Effector CD8-positive, alpha-beta T cell (primary cell): ENCODE results near the gene EID2.

ENCODE experiments used
- DNase-seq: peaks from one replicate; lab custom pipeline; 2025; lab: John Stamatoyannopoulos, UW

EID2 gene

GRCh38 chr19:39533791-39534190, 6.2 kb downstream of the EID2 start:
- no peak for DNase-seq

DNA sequence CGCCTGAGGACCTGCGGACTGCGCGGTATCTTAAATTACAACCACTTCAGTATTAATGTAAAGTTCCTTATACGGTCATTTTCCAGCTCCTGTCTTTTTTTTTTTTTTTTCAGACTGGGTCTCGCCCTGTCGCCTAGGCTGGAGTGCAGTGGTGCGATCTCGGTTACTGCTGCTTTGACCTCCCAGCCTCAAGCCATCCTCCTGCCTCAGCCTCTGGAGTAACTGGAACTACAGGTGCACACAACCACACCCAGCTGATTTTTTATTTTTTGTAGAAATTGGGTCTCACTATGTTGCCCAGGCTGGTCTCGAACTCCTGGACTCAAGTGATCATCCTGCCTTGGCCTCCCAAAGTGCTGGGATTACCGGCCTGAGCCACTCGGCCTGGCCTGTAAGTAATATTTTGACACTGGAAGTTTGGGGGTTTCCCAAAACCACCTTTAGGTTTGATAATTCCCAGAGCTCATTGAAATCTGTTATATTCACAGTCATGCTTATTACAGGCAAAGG, 6.9 kb downstream of the EID2 start:
- DNase-seq, result no peak

- peak; percentile 93 for DNase-seq
These were observed 7.5 kb downstream of the EID2 start, which contains the start of gene EID2B for GRCh38 chr19:39532233-39533002. TSS of gene EID2B (minus strand) at chr19:39532852. CDS start at chr19:39532802, 50 bp downstream.

- DNase-seq, result no peak
These were observed 8.1 kb downstream of the EID2 start for GRCh38 chr19:39531834-39532232.

DNA sequence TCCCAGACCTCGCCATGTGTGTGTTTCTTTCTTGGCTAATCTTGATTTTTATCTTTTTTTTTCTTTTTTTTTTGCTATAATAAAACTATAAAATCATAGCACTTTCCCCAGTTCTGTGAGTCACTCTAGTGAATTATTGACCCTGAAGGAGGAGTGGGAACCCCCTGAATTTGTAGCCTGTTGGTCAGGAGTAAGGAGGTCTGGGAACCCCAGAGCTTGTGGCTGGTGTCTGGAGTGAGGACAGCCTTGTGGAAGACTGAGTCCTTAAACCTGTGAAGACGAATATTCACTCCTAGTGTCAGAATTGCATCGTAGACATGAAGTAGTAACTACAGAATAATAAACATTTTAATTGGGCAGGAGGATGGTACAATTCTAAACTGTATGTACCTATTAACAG, 14.8 kb downstream of the EID2 start:
- no peak for DNase-seq

GRCh38 chr19:39524495-39524894, 15.5 kb downstream of the EID2 start:
- no peak for DNase-seq

DNA sequence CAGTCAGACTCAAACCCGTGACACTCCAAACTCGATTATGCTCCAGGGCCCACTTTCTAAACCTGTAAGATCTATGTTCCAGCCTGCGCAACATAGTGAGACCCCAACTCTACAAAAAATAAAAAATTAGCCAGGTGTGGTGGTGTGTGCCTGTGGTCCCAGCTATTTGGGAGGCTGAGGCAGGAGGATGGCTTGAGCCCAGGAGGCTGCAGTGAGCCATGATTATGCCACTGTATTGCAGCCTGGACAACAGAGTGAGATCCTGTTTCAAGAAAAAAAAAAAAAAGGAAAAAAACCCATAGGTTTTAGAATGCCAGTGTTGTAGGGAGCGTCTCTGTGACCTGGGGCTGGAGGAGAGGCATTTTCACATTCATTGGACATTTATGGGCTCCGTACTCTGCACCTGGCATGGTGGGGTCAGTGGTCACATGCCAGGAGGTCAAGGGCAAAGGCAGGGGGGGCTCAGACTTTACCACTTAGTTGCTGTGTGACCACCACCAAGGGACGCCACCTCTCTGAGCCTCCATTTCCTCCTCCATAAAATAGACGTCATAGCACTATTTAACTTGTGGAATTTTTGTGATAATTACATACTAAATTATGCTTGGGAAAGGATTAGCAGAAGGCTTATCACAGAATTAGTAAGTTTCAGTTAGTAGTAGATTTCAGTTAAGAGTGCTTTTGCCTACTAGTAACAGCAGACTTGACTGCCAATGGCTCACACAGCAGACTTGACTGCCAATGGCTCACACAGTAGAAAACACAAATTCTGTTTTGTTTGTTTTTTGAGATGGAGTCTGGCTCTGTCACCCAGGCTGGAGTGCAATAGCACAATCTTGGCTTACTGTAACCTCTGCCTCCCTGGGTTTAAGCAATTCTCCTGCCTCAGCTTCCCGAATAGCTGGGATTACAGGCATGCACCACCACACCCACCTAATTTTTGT, 19.1 kb downstream of the EID2 start:
- no peak for DNase-seq

DNA sequence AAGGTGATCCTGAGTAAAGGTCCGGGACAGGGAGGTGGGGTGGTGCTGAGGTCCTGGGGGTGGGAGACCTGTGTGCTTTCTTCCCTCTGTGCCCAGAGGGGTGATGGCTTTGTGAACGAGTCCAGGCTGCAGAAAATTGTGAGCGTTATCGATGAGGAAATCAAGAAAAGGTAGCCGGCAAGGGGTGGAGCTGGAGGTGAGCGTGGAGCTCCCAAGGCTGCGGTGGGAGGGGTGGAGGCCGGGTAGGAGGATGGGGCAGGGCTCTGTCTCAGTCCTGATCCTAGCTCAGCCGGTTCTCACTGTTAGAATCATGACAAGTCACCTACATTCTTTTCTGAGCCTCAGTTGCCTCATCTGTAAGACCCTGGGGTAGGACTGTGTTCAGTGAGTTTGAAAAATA, 21.0 kb downstream of the EID2 start:
- no peak for DNase-seq

DNA sequence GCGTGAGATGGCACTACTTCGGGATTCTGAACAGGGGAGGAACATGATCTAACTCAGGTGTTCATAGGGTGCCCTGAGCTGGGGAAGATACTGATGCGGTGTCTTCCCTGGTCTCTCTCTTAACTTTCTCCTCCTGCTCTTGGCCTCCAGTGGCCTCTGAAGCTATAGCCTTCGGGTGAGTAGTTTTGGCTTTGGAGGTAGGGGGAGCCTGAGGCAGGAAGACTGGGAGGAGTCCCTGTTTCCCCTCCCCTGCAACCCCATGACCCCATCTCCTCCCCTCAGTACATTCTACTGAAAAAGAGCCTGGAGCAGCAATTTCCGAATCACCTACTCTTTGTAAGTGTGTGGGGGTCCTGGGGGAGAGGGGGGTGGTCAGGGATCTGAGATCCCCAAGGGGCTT, 21.5 kb downstream of the EID2 start:
- DNase-seq, result no peak

DNA sequence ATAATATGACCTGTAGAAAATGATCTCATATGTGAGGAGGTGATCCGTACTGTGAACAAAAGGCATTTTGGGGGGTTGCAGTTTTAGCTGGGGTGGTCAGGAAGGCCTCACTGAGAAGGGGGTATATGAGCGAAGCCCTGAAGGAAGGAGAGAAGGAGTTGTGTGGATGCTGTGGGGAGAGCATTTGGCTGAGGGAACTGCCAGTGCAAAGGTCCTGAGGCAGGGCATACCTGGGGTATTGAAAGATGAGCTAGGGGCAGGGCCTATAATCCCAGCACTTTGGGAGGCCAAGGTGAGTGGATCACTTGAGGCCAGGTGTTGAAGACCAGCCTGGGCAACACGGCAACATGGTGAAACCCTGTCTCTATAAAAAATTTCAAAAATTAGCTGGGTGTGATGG, 22.5 kb downstream of the EID2 start:
- no peak for DNase-seq

DNA sequence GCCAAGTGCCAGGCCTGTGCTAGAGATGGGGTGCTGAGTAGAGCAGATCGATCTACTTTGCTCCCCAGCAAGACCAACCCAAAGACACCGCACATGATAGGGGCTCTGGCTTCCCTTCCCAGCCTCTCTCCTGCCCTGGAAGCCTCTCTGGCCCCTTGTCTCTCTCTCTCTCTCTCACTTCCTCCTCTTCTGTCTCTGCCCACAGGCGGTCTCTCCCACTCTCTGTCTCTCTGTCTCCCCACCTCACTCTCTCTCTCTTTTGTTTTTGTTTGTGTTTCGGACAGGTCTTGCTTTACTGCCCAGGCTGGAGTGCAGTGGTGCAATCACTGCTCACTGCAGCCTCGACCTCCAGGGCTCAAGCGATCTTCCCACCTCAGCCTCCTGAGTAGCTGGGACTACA, 23.7 kb downstream of the EID2 start:
- no peak for DNase-seq

- DNase-seq, result no peak
These were observed 24.3 kb downstream of the EID2 start for GRCh38 chr19:39515551-39516191.

GRCh38 chr19:39514840-39515550, 25.0 kb downstream of the EID2 start, which contains the start of gene SELENOV:
TSS of gene SELENOV (plus strand) at chr19:39515139. CDS start at chr19:39515213, 74 bp downstream.
- DNase-seq, result peak; percentile 14

DNA sequence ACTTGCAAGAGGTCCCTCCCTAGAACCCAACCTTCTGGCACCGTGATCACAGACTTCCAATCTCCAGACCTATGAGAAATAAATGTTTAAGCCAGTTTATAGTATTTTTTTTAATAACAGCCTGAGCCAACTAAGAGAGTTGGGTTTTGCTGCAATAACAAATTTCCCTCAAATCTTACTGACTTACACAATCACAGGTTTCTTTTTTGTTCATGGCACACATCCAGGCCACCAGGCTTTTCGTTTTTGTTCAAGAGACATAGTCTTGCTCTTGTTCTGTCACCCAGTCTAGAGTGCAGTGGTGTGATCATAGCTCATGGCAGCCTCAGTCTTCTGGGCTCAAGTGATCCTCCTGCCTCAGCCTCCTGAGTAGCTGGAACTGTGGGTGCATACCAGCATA, 27.0 kb downstream of the EID2 start:
- DNase-seq, result no peak

- no peak for DNase-seq
These were observed 30.7 kb downstream of the EID2 start for GRCh38 chr19:39509233-39509632.

- no peak for DNase-seq
These were observed 31.3 kb downstream of the EID2 start for GRCh38 chr19:39508629-39509028.

DNA sequence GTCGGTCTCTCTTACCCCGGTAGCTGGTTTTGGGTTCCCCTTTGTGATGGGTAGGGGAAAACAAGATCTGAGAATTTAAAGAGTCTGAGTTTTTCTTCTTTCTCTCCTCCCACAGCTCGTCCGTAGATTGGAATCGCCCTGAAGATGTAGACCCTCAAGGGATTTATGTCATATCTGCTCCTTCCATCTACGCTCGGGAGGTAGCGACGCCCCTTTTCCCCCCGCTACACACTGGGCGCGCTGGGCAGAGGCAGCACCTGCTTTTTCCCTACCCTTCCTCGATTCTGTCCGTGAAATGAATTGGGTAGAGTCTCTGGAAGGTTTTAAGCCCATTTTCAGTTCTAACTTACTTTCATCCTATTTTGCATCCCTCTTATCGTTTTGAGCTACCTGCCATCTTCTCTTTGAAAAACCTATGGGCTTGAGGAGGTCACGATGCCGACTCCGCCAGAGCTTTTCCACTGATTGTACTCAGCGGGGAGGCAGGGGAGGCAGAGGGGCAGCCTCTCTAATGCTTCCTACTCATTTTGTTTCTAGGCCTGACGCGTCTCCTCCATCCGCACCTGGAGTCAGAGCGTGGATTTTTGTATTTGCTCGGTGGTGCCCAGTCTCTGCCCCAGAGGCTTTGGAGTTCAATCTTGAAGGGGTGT, 32.1 kb downstream of the EID2 start:
- DNase-seq, result no peak

DNA sequence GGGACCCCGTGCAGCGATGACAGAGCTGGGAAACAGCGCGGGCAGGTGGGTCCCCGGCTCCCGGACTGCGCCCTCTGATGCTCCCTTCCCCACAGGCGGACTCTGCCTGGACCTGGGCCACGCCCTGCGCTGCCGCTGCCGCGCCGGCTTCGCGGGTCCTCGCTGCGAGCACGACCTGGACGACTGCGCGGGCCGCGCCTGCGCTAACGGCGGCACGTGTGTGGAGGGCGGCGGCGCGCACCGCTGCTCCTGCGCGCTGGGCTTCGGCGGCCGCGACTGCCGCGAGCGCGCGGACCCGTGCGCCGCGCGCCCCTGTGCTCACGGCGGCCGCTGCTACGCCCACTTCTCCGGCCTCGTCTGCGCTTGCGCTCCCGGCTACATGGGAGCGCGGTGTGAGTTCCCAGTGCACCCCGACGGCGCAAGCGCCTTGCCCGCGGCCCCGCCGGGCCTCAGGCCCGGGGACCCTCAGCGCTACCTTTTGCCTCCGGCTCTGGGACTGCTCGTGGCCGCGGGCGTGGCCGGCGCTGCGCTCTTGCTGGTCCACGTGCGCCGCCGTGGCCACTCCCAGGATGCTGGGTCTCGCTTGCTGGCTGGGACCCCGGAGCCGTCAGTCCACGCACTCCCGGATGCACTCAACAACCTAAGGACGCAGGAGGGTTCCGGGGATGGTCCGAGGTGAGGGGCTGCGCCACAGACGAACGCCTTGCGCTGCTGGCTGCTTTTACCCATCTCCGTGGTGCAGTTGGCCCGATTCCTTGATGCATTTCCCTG, 32.8 kb downstream of the EID2 start:
- DNase-seq, result peak; percentile 28

GRCh38 chr19:39506598-39506943, 33.4 kb downstream of the EID2 start:
- DNase-seq, result no peak
